Stomach (tissue), 9 donors: ENCODE measurements around the gene KERA. TPM values are rescaled to one million over a fixed set of nuclear protein-coding genes. Genes with fewer than 3 reads are reported as not detected.

Experiments
- DNase-seq, 2 donors: peaks; one replicate each; pipeline versions ENCODE4 v3.0.0 to v3.0.0-alpha.2; 2013 to 2019
- H3K27ac ChIP-seq, 5 donors: fragments of 200-600 bp in 4 of 5; sonication (generic) in 4 of 5; one replicate each; pipeline ENCODE4 v1.5.1; 2013 to 2019; ENCODE audit warnings: mild to moderate bottlenecking in 1 of 5, moderate library complexity in 1 of 5
- H3K27me3 ChIP-seq, 3 donors: fragments of 200-600 bp; sonication (generic); one replicate each; pipeline ENCODE4 v1.5.1; 2017 to 2019; ENCODE audit warnings: mixed run types in 1 of 3
- H3K36me3 ChIP-seq, 4 donors: fragments of 200-600 bp; sonication (generic); 1 replicate in 3 of 4; 2 replicates in 1 of 4; pipeline ENCODE4 v1.5.1; 2016 to 2019
- H3K4me1 ChIP-seq, 4 donors: fragments of 200-600 bp; sonication (generic); one replicate each; pipeline ENCODE4 v1.5.1; 2016 to 2019
- H3K4me3 ChIP-seq, 4 donors: fragments of 200-600 bp; sonication (generic) in 3 of 4; one replicate each; pipeline ENCODE4 v1.5.1; 2016 to 2019; ENCODE audit warnings: mild to moderate bottlenecking in 1 of 4
- H3K9me3 ChIP-seq, 4 donors: fragments of 200-600 bp; sonication (generic); one replicate each; pipeline ENCODE4 v1.5.1; 2016 to 2019
- CTCF ChIP-seq, 7 experiments: fragments of 450-650 bp in 4 of 7; fragments of 200-600 bp in 3 of 7; sonication (generic) in 3 of 7; IDR thresholded peaks; one replicate each; pipeline ENCODE4 v1.5.1; 2016 to 2019; ENCODE audit warnings: antibody characterized with exemption in 7 of 7, control low read depth in 2 of 7, mild to moderate bottlenecking in 1 of 7
- EP300 ChIP-seq: sonication (generic); formaldehyde crosslinking; IDR thresholded peaks from one replicate; pipeline ENCODE4 v1.6.1; 2017; ENCODE audit warnings: antibody characterized with exemption
- POLR2A ChIP-seq, 4 donors: fragments of 450-650 bp; IDR thresholded peaks; one replicate each; pipeline ENCODE4 v1.6.1; 2016; ENCODE audit warnings: antibody characterized with exemption in 4 of 4, control low read depth in 2 of 4, mild to moderate bottlenecking in 1 of 4, moderate library complexity in 1 of 4
- POLR2AphosphoS5 ChIP-seq, 3 donors: sonication (generic); formaldehyde crosslinking; IDR thresholded peaks; one replicate each; pipeline ENCODE4 v1.6.1; 2016; ENCODE audit warnings: antibody characterized with exemption in 3 of 3
- whole genome bisulfite sequencing, 5 donors: extraction: QIAGEN DNeasy Blood & Tissue Kit in 3 of 5; methylation state at CpG; one replicate each; pipeline versions ENCODE4 v1.1.5 to v1.1.7; 2013 to 2018; 5-methylcytosine and 5-hydroxymethylcytosine counted together
- intact Hi-C: fragments of 100-400 bp; cut with DNase I; formaldehyde crosslinking; loops from one replicate; pipeline ENCODE4 v1.15.1; 2023; ENCODE audit warnings: low total_unique reads
- polyA plus RNA-seq, 3 donors: library from polyadenylated mRNA; stranded (reverse); fragments of 200-250 nt; gene quantifications; one replicate each; pipeline ENCODE4 v1.2.3, GENCODE V29; 2013
- total RNA-seq, 5 donors: library from RNA; depleted of rRNA; stranded (reverse); fragments of >200 nt; gene quantifications; one replicate each; pipeline versions ENCODE4 v1.1.0 to v1.2.3, GENCODE V29; 2014 to 2016
- donor health status: healthy with polysubstance abuse.
- donor health status: Bipolar disorder and iron deficiency.
- donor health status: healthy.

Gene KERA
- total and polyA plus RNA-seq, 8 donors = 2.2 TPM; not detected in 7

- DNase-seq = no peak
- 88 to 92% (median 90%) methylated on average over 2 of the region's 2 CpGs for WGBS, 5 donors
- intact Hi-C loops = no loop called here
- no peaks in the 10 kb centered on the region for H3K9me3 ChIP-seq
- no peaks in the 10 kb centered on the region for H3K36me3 ChIP-seq
- H3K4me1 ChIP-seq = peaks cover 0 to 3% (median 0%) of the 10 kb centered on the region in 4 donors
- TF ChIP-seq POLR2AphosphoS5 (IDR thresholded peaks at IDR 0.05) (no peak), POLR2A (IDR thresholded peaks at IDR 0.05) (no peak), CTCF (IDR thresholded peaks at IDR 0.05) (no peak)
- H3K27me3 ChIP-seq = no peaks in the 10 kb centered on the region
- H3K4me3 ChIP-seq = no peak overlapping the region
- no peak overlapping the region for H3K27ac ChIP-seq
These were observed 15.1 kb upstream of the KERA start for GRCh38 chr12:91072931-91073330.

- Histone ChIP-seq H3K36me3 (no peaks in the 10 kb centered on the region), H3K4me1 (peaks cover 0 to 3% (median 0%) of the 10 kb centered on the region in 4 donors), H3K27ac (no peak overlapping the region), H3K9me3 (no peaks in the 10 kb centered on the region), H3K4me3 (no peak overlapping the region), H3K27me3 (no peaks in the 10 kb centered on the region)
- intact Hi-C loops = no loop called here
- TF ChIP-seq POLR2AphosphoS5 (IDR thresholded peaks at IDR 0.05) (no peak), CTCF (IDR thresholded peaks at IDR 0.05) (no peak), EP300 (no peak), POLR2A (IDR thresholded peaks at IDR 0.05) (no peak)
- no peak for DNase-seq
These were observed 13.1 kb upstream of the KERA start for GRCh38 chr12:91070936-91071335.

- Histone ChIP-seq H3K27ac (no peak overlapping the region), H3K4me3 (no peak overlapping the region), H3K27me3 (no peaks in the 10 kb centered on the region), H3K9me3 (no peaks in the 10 kb centered on the region), H3K4me1 (no peaks in the 10 kb centered on the region), H3K36me3 (no peaks in the 10 kb centered on the region)
- intact Hi-C loops = no loop called here
- TF ChIP-seq POLR2A (IDR thresholded peaks at IDR 0.05) (no peak), POLR2AphosphoS5 (IDR thresholded peaks at IDR 0.05) (no peak), EP300 (no peak), CTCF (IDR thresholded peaks at IDR 0.05) (no peak)
- DNase-seq = no peak
- WGBS, 5 donors = 68 to 89% (median 86%) methylated on average over 3 of the region's 3 CpGs
These were observed 7.6 kb upstream of the KERA start for GRCh38 chr12:91065396-91065795.

GRCh38 chr12:91064640-91065039, 6.8 kb upstream of the KERA start:
- DNase-seq = no peak
- Histone ChIP-seq H3K4me3 (no peak overlapping the region), H3K36me3 (no peaks in the 10 kb centered on the region), H3K27ac (no peak overlapping the region), H3K9me3 (no peaks in the 10 kb centered on the region), H3K27me3 (no peaks in the 10 kb centered on the region), H3K4me1 (no peaks in the 10 kb centered on the region)
- WGBS, 5 donors = 75 to 90% (median 88%) methylated on average over 3 of the region's 3 CpGs
- intact Hi-C loops = no loop called here
- no peak for TF ChIP-seq POLR2AphosphoS5 (IDR thresholded peaks at IDR 0.05)
- TF ChIP-seq EP300 = no peak
- TF ChIP-seq CTCF (IDR thresholded peaks at IDR 0.05) = no peak
- TF ChIP-seq POLR2A (IDR thresholded peaks at IDR 0.05) = no peak
